Testis (tissue), 2 donors: ENCODE data around the gene CRYGN.

Experiments used
- POLR2A ChIP-seq: fragments of 450-650 bp; IDR thresholded peaks from one replicate; pipeline ENCODE4 v1.6.1; 2017; ENCODE audit warnings: antibody characterized with exemption, mild to moderate bottlenecking, moderate library complexity
- TF ChIP-seq, protein P1 (sequence below), 3 experiments: fragments of 450-650 bp in 2 of 3; fragments of 200-600 bp in 1 of 3; sonication (generic) in 1 of 3; IDR thresholded peaks; one replicate each; pipeline ENCODE4 v1.5.1; 2016 to 2019; ENCODE audit warnings: antibody characterized with exemption in 3 of 3, mild to moderate bottlenecking in 2 of 3, moderate library complexity in 1 of 3

DNA sequence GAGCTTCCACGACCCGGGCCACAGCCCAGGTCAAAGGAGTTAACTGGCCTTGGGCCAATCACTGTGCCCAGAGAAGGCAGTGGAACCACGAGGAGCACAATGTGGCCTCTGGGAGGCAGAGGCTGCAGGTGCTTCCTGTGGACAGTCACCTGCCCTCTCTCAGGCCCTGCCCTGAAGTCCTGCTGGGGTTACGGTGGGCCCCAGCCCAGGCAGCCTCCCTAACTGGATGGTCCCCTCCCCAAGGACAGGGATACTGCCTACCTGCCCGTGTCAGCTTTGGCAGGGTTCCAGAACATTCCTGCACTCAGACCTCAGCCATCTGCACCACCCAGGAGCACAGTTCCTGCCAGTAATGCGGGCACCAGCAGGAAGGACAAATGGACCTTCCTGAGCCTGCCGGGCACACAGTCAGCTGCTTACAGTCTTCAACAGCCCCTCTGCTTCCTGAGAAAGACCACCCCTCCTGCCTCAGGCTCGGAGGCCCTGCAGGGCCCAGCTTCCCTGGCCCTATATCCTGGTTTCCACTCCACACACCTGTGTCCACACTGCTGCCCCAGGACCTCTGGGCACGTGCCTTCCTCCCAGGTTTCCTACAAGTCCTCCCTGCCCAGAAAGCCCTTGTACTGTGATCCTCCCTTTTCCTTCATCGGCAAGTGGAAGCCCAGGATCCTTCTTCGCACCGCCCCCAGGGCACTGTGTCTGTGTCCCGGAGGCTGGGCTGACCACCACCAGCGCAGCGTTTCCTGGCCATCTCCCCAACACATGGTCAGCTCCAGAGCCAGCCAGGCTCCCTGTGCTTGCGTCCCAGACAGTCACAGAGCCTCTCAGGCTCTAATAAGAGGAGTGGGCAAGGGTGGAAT, 53.4 kb downstream of the CRYGN start:
- no peak for TF ChIP-seq POLR2A
- TF ChIP-seq, protein P1, sequence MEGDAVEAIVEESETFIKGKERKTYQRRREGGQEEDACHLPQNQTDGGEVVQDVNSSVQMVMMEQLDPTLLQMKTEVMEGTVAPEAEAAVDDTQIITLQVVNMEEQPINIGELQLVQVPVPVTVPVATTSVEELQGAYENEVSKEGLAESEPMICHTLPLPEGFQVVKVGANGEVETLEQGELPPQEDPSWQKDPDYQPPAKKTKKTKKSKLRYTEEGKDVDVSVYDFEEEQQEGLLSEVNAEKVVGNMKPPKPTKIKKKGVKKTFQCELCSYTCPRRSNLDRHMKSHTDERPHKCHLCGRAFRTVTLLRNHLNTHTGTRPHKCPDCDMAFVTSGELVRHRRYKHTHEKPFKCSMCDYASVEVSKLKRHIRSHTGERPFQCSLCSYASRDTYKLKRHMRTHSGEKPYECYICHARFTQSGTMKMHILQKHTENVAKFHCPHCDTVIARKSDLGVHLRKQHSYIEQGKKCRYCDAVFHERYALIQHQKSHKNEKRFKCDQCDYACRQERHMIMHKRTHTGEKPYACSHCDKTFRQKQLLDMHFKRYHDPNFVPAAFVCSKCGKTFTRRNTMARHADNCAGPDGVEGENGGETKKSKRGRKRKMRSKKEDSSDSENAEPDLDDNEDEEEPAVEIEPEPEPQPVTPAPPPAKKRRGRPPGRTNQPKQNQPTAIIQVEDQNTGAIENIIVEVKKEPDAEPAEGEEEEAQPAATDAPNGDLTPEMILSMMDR (IDR thresholded peaks at IDR 0.05) = no peak
